GM23338 (cell line): ENCODE results near the gene SLC35A1. TPM values are rescaled to one million over a fixed set of nuclear protein-coding genes. Genes with fewer than 3 reads are reported as not detected.

Experiments used
- ATAC-seq: fragments of 200-7000 bp; cut with Tn5 transposase; 3 replicates; pipeline ENCODE4 v1.9.1; 2020
- DNase-seq: peaks from one replicate; pipeline ENCODE4 v3.0.0-alpha.2; 2015; ENCODE audit warnings: low spot score
- H2AFZ ChIP-seq: fragments of 200-600 bp; sonication (generic); 2 replicates; pipeline ENCODE4 v1.8.0; 2016; ENCODE audit warnings: antibody characterized with exemption, mild to moderate bottlenecking, moderate library complexity
- H3F3A ChIP-seq: fragments of 200-600 bp; sonication (generic); replicated peaks from 2 replicates; pipeline ENCODE4 v1.8.0; 2017; ENCODE audit warnings: antibody characterized with exemption, mixed run types, low read depth
- H3K27ac ChIP-seq: fragments of 200-600 bp; sonication (generic); 2 replicates; pipeline ENCODE4 v1.6.1; 2016; ENCODE audit warnings: low read depth
- H3K27me3 ChIP-seq: fragments of 200-600 bp; sonication (generic); 2 replicates; pipeline ENCODE4 v1.8.0; 2016; ENCODE audit warnings: mild to moderate bottlenecking, mixed run types, moderate library complexity; ENCODE audit not compliant: insufficient read depth
- H3K36me3 ChIP-seq: fragments of 200-600 bp; sonication (generic); 2 replicates; pipeline ENCODE4 v1.8.0; 2016; ENCODE audit warnings: mild to moderate bottlenecking; ENCODE audit not compliant: insufficient read depth
- H3K4me1 ChIP-seq: fragments of 200-600 bp; sonication (generic); 2 replicates; pipeline ENCODE4 v1.8.0; 2016; ENCODE audit warnings: mild to moderate bottlenecking, moderate library complexity; ENCODE audit not compliant: insufficient read depth
- H3K4me2 ChIP-seq: fragments of 200-600 bp; sonication (generic); 2 replicates; pipeline ENCODE4 v1.7.1; 2017; ENCODE audit warnings: mixed run types
- H3K4me3 ChIP-seq: fragments of 200-600 bp; sonication (generic); 2 replicates; pipeline ENCODE4 v1.6.1; 2016; ENCODE audit warnings: mixed run types
- H3K79me2 ChIP-seq: fragments of 200-600 bp; sonication (generic); replicated peaks from 2 replicates; pipeline ENCODE4 v1.8.0; 2017; ENCODE audit warnings: mild to moderate bottlenecking; ENCODE audit not compliant: insufficient read depth
- H3K9me2 ChIP-seq: fragments of 200-600 bp; sonication (generic); 2 replicates; pipeline ENCODE4 v1.8.0; 2017; ENCODE audit not compliant: insufficient read depth
- H4K20me1 ChIP-seq: fragments of 200-600 bp; sonication (generic); replicated peaks from 2 replicates; pipeline ENCODE4 v1.8.0; 2017; ENCODE audit warnings: mild to moderate bottlenecking; ENCODE audit not compliant: insufficient read depth
- H3K27ac Mint-ChIP-seq: 2 replicates; pipeline ENCODE4 v1.8.0; 2020; ENCODE audit warnings: inconsistent platforms, mild to moderate bottlenecking, moderate library complexity, mixed read lengths
- H3K27me3 Mint-ChIP-seq: 3 replicates; pipeline ENCODE4 v1.8.0; 2022; ENCODE audit warnings: low read depth, mild to moderate bottlenecking, moderate library complexity, mixed read lengths, inconsistent platforms; ENCODE audit not compliant: insufficient read depth, poor library complexity
- H3K36me3 Mint-ChIP-seq: 3 replicates; pipeline ENCODE4 v1.8.0; 2021; ENCODE audit warnings: low read depth, mild to moderate bottlenecking, inconsistent platforms, moderate library complexity, mixed read lengths
- H3K4me1 Mint-ChIP-seq: 3 replicates; pipeline ENCODE4 v1.8.0; 2020; ENCODE audit warnings: mild to moderate bottlenecking, inconsistent platforms, mixed read lengths
- H3K4me3 Mint-ChIP-seq: 3 replicates; pipeline ENCODE4 v1.8.0; 2021; ENCODE audit warnings: moderate library complexity, mild to moderate bottlenecking, inconsistent platforms, mixed read lengths
- H3K9me3 Mint-ChIP-seq: 3 replicates; pipeline ENCODE4 v1.8.0; 2020; ENCODE audit warnings: moderate library complexity, mild to moderate bottlenecking, inconsistent platforms, mixed read lengths
- CREB1 ChIP-seq: fragments of 250-450 bp; sonication (Bioruptor Pico); IDR thresholded peaks from 2 replicates; pipeline ENCODE4 v1.5.0; 2020; ENCODE audit warnings: low read depth, mild to moderate bottlenecking, moderate library complexity
- EZH2 ChIP-seq: fragments of 200-600 bp; sonication (generic); IDR thresholded peaks from one replicate; pipeline ENCODE4 v1.8.0; 2017; ENCODE audit warnings: antibody characterized with exemption, mild to moderate bottlenecking, low read depth; ENCODE audit not compliant: unreplicated experiment
- POLR2AphosphoS5 ChIP-seq: IDR thresholded peaks from 2 replicates; pipeline ENCODE4 v1.6.1; 2016; ENCODE audit warnings: antibody characterized with exemption, low read depth
- long read RNA-seq: library from polyadenylated mRNA; unstranded; transcript quantifications from one replicate; pipeline ENCODE4 v2.0.0, GENCODE V29; 2020; ENCODE audit not compliant: unreplicated experiment
- polyA plus RNA-seq: library from polyadenylated mRNA; unstranded; fragments of >200 nt; fragmentation: Nextera tagmentation; extraction: Ambion mirVana; gene quantifications from 2 replicates; pipeline ENCODE4 v1.2.1, GENCODE V29; 2016
- total RNA-seq: library from RNA; depleted of rRNA; stranded (reverse); fragments of >200 nt; shearing (Covaris generic); gene quantifications from 2 replicates; pipeline ENCODE4 v1.2.3, GENCODE V29; 2014; rRNA removed
- TF ChIP-seq, protein P1 (sequence below): fragments of 250-450 bp; sonication (Bioruptor Pico); IDR thresholded peaks from 2 replicates; pipeline ENCODE4 v1.5.0; 2020; ENCODE audit warnings: mild to moderate bottlenecking, moderate library complexity
- TF ChIP-seq, protein P2 (sequence below): IDR thresholded peaks from 2 replicates; pipeline ENCODE4 v1.6.1; 2016; ENCODE audit warnings: antibody characterized with exemption

The SLC35A1 gene, protein sequence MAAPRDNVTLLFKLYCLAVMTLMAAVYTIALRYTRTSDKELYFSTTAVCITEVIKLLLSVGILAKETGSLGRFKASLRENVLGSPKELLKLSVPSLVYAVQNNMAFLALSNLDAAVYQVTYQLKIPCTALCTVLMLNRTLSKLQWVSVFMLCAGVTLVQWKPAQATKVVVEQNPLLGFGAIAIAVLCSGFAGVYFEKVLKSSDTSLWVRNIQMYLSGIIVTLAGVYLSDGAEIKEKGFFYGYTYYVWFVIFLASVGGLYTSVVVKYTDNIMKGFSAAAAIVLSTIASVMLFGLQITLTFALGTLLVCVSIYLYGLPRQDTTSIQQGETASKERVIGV
- total RNA-seq = 11.1 and 11.8 TPM in 2 replicates
- polyA plus RNA-seq = 13.6 and 15.1 TPM in 2 replicates
- long read RNA-seq, transcript SLC35A1-201 (8 exons, 1,851 nt) = major isoform, 10 of 11 reads
- long read RNA-seq, partial matches to known transcripts = 0 of 11 reads
- long read RNA-seq, other reads (novel, unspliced or antisense) = 1 of 11 reads

DNA sequence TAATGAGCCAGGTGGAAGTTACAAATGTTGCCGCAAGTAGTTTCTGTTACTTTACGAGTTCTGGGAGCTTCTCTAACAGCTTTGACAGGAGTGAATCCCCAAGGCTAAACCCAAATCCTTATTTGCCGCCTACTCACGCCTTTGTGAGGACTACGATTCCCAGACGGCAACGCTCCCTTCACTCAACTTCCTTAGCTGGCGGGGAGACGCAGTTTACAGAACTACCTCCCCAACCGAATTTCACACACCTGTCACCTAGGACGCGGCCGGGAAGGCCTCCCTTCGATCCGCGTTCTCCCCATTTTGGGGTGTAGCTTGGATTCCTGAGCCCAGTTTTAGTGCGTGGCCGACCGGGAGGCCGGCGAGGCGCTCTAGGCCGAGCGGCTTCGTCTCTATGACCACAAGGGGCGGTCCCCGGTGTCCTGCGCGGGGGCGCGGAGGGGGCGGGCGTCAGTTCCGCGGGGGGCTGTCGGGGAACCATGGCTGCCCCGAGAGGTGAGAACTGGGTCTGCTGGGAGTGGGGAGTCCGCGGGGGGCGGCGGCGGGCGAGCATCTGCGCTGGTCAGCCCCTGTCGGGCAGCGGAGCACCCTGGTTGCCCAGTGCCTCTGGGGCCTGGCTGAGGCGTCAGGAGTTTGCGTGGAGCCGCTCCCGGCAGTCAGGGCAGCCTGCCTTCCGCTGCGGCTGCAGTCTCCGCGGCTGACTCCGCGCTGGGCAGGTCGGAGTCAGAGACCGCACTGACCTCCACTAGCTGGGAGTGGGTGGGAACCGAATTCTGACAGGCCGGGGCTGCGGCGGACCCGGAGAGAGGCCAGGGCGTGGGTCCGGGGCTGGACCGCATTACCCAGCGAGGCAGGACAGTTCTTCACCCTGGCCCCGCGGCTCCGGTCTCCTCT lies at the start of gene SLC35A1:
SLC35A1 (plus strand) TSS at position 450 of the 894 bp plus-strand sequence; CDS start at position 480, 30 bp downstream.
- H3K4me1 Mint-ChIP-seq = peaks cover 6% of the 10 kb centered on the region; the same call in 2 of the 3 replicates

More for the DNA sequence above, at the start of gene SLC35A1:
- Mint-ChIP-seq H3K9me3 (no peaks in the 10 kb centered on the region), H3K4me3 (peak within 1 kb of the TSS; percentile 99), H3K36me3 (no peaks in the 10 kb centered on the region), H3K27me3 (peaks cover 2% of the 10 kb centered on the region), H3K27ac (peak within 1 kb of the TSS; percentile 99)
- peak; percentile 89 for DNase-seq
- Histone ChIP-seq H3K9me2 (no peaks in the 10 kb centered on the region), H4K20me1 (no peaks in the 10 kb centered on the region), H3K79me2 (no peaks in the 10 kb centered on the region), H3K36me3 (no peaks in the 10 kb centered on the region), H3K4me1 (peaks cover 7% of the 10 kb centered on the region; the same call in 1 of the 2 replicates), H3K27me3 (no peaks in the 10 kb centered on the region), H3K27ac (no peak within 1 kb of the TSS; the same call in 1 of the 2 replicates), H3K4me2 (peak within 1 kb of the TSS; percentile 95), H3K4me3 (peak within 1 kb of the TSS; percentile 77), H3F3A (no peaks in the 10 kb centered on the region), H2AFZ (peak within 1 kb of the TSS; percentile 91)
- TF ChIP-seq EZH2 = no peak
- TF ChIP-seq, protein P1, sequence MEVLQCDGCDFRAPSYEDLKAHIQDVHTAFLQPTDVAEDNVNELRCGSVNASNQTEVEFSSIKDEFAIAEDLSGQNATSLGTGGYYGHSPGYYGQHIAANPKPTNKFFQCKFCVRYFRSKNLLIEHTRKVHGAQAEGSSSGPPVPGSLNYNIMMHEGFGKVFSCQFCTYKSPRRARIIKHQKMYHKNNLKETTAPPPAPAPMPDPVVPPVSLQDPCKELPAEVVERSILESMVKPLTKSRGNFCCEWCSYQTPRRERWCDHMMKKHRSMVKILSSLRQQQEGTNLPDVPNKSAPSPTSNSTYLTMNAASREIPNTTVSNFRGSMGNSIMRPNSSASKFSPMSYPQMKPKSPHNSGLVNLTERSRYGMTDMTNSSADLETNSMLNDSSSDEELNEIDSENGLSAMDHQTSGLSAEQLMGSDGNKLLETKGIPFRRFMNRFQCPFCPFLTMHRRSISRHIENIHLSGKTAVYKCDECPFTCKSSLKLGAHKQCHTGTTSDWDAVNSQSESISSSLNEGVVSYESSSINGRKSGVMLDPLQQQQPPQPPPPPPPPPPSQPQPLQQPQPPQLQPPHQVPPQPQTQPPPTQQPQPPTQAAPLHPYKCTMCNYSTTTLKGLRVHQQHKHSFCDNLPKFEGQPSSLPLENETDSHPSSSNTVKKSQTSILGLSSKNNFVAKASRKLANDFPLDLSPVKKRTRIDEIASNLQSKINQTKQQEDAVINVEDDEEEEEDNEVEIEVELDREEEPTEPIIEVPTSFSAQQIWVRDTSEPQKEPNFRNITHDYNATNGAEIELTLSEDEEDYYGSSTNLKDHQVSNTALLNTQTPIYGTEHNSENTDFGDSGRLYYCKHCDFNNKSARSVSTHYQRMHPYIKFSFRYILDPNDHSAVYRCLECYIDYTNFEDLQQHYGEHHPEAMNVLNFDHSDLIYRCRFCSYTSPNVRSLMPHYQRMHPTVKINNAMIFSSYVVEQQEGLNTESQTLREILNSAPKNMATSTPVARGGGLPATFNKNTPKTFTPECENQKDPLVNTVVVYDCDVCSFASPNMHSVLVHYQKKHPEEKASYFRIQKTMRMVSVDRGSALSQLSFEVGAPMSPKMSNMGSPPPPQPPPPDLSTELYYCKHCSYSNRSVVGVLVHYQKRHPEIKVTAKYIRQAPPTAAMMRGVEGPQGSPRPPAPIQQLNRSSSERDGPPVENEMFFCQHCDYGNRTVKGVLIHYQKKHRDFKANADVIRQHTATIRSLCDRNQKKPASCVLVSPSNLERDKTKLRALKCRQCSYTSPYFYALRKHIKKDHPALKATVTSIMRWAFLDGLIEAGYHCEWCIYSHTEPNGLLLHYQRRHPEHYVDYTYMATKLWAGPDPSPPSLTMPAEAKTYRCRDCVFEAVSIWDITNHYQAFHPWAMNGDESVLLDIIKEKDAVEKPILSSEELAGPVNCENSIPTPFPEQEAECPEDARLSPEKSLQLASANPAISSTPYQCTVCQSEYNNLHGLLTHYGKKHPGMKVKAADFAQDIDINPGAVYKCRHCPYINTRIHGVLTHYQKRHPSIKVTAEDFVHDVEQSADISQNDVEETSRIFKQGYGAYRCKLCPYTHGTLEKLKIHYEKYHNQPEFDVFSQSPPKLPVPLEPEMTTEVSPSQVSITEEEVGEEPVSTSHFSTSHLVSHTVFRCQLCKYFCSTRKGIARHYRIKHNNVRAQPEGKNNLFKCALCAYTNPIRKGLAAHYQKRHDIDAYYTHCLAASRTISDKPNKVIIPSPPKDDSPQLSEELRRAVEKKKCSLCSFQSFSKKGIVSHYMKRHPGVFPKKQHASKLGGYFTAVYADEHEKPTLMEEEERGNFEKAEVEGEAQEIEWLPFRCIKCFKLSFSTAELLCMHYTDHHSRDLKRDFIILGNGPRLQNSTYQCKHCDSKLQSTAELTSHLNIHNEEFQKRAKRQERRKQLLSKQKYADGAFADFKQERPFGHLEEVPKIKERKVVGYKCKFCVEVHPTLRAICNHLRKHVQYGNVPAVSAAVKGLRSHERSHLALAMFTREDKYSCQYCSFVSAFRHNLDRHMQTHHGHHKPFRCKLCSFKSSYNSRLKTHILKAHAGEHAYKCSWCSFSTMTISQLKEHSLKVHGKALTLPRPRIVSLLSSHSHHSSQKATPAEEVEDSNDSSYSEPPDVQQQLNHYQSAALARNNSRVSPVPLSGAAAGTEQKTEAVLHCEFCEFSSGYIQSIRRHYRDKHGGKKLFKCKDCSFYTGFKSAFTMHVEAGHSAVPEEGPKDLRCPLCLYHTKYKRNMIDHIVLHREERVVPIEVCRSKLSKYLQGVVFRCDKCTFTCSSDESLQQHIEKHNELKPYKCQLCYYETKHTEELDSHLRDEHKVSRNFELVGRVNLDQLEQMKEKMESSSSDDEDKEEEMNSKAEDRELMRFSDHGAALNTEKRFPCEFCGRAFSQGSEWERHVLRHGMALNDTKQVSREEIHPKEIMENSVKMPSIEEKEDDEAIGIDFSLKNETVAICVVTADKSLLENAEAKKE = no peak
- TF ChIP-seq POLR2AphosphoS5 = peak; percentile 80
- peak; percentile 20; the same call in 1 of the 2 replicates for TF ChIP-seq CREB1
- TF ChIP-seq, protein P2, sequence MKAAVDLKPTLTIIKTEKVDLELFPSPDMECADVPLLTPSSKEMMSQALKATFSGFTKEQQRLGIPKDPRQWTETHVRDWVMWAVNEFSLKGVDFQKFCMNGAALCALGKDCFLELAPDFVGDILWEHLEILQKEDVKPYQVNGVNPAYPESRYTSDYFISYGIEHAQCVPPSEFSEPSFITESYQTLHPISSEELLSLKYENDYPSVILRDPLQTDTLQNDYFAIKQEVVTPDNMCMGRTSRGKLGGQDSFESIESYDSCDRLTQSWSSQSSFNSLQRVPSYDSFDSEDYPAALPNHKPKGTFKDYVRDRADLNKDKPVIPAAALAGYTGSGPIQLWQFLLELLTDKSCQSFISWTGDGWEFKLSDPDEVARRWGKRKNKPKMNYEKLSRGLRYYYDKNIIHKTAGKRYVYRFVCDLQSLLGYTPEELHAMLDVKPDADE = peak; percentile 86
- ATAC-seq = peak; percentile 91
